DMS53 (cell line): Measurements from ENCODE around the gene ZNF598.
"Not testable (repeated sequence)": the region's sequence is repeated elsewhere in the genome, so short reads cannot be mapped to it uniquely, and the experiment has no call there.

Experiments
- DNase-seq: peaks from one replicate; lab custom pipeline; 2025; lab: John Stamatoyannopoulos, UW

Gene ZNF598

GRCh38 chr16:1975432-1976215, 34.0 kb downstream of the ZNF598 start:
- no peak for DNase-seq

DNA sequence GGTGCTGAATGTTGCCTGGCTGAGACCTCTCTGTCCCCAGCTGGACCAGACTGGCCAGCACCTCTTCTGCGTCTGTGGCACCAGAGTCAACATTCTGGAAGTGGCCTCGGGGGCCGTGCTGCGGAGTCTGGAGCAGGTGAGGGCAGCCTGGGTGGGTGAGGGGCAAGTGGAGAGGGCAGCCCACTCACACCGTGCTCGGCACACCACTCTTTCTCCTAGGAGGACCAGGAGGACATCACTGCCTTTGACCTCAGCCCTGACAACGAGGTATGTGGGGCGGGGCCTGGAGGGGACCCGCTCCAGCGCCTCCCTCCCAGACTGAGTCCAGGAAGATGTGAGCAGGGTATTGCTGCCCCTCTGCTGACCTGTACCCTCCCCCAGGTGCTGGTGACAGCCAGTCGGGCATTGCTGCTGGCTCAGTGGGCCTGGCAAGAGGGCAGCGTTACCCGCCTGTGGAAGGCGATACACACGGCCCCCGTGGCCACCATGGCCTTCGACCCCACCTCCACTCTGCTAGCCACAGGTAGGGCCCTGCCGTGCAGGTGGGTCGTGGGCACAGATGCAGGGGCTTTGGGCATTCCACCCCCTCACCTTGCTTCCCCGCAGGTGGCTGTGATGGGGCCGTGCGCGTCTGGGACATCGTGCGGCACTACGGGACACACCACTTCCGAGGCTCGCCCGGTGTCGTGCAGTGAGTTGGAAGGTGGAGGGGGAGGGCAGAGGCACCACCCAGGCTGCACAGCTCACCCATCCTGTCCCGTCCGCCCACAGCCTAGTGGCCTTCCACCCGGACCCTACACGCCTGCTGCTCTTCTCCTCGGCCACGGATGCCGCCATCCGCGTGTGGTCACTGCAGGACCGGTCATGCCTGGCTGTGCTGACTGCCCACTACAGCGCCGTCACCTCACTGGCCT, 35.2 kb downstream of the ZNF598 start:
- no peak for DNase-seq

DNA sequence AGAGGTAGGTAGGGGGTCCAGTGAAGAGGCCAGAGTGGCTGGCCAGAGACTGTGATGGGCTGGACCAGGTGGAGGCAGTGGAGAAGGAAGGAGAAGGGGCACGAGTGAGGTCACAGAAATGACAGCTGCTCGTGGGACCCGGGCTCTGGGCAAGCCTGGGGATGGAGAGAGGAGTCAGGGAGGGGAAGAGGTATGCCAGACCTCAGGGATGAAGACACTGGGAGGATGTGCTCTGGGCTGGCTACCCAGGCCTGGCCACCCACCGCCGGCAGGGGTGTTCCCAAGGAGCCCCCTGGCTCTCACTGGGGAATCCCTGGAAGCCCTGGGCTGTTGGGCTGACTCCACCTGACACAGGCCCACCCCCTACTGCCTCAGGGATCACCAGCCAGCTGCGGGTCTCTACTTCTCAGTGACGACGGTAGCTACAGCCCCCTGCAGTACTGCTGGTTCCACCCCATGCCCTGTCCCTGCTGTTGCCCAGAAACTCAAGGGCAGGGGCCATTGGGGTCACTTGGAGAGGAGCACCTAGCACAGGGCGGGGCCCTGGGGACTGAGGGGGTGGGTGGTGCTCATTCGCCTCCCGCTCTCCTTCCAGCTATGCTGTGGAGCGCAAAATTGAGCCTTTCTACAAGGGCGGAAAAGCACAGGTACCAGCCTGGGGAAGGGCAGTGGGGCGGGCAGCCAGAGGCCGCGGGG, 36.0 kb downstream of the ZNF598 start:
- DNase-seq, result no peak

GRCh38 chr16:1972490-1972877, 37.1 kb downstream of the ZNF598 start:
- DNase-seq, result peak; percentile 54

- peak; percentile 97 for DNase-seq
Measured at GRCh38 chr16:1971796-1972489, 37.7 kb downstream of the ZNF598 start, which contains the start of gene TBL3. TBL3 (plus strand) TSS chr16:1972053; CDS start chr16:1972165, 112 bp downstream.

DNA sequence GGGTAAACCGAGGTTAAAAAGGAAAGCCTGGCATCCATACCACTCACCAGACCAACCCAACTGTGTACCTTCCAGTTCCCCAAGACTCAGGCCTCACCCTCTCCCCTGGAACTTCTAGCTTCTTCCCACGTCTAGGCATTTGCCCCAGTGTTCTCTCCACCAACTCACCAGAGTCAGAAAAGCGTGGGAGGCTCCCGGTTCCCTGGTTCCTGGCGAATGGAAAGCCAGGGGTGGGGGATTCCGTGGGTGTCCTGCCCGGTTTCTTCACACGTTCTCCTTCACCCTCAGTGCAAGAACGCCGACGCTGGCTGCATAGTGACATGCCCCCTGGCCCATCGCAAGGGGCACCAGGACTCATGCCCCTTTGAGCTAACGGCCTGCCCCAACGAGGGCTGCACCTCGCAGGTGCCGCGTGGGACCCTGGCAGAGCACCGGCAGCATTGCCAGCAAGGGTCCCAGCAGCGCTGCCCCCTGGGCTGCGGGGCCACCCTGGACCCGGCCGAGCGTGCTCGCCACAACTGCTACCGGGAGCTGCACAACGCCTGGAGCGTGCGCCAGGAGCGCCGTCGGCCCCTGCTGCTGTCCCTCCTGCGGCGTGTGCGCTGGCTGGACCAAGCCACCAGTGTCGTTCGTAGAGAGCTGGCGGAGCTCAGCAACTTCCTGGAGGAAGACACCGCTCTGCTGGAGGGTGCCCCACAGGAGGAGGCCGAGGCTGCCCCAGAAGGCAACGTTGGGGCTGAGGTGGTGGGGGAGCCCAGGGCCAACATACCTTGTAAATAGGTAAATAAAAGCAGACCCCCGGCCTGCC, 41.3 kb downstream of the ZNF598 start:
- no peak for DNase-seq

GRCh38 chr16:1966460-1966859, 43.2 kb downstream of the ZNF598 start, which contains the start of gene RNF151:
RNF151 (plus strand) TSS chr16:1966856; CDS start chr16:1966882, 26 bp downstream.
- DNase-seq, result no peak

- DNase-seq, result peak; percentile 45
Measured at GRCh38 chr16:1965396-1966001, 44.1 kb downstream of the ZNF598 start.

DNA sequence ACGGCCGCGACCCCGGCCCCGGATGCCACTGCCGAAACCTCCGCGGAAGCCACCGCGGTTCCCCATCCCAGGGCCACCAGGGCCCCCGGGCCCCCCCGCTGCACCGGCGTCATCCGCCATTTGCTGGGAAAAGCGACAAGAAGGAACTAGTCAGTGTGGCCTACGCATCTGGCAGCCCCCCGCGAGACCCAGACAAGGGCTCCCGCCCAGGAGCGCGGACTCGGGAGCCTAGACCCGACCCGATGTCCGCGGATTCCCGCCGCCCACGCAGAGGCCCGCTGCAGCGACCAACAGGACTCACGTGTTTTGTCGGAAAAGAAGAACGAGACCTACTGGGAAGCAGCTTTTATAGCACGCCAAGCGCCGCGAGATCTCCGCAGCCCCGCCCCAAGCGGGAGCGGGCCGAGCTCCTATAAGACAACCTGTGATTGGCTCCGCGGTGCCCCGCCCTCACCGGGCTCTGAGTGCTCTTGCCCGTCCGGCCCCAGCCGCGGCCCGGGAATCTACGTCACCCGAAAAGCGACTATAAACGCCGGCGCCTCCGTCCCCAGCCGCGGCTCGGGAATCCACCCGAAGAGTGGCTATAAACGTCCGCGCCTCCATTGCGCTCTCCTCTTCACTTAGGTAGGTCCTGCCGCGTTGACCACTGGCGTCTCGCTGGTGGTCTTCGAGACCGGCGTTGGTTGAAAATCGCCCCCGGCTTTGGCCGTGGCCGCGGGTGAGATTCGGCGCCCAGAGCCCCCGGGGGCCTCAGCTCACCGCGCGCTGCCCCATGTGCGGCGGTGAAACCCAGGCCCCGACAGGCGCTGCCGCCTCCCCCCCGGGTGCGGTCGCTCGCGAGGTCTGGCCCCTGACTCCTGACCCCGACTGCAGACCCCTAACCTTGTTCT, 44.9 kb downstream of the ZNF598 start, which contains the start of gene RPS2:
Gene RPS2 (minus strand): TSS at position 321 of the 890 bp plus-strand sequence. CDS start 201 bp downstream, at position 120.
- peak; percentile 98 for DNase-seq

DNA sequence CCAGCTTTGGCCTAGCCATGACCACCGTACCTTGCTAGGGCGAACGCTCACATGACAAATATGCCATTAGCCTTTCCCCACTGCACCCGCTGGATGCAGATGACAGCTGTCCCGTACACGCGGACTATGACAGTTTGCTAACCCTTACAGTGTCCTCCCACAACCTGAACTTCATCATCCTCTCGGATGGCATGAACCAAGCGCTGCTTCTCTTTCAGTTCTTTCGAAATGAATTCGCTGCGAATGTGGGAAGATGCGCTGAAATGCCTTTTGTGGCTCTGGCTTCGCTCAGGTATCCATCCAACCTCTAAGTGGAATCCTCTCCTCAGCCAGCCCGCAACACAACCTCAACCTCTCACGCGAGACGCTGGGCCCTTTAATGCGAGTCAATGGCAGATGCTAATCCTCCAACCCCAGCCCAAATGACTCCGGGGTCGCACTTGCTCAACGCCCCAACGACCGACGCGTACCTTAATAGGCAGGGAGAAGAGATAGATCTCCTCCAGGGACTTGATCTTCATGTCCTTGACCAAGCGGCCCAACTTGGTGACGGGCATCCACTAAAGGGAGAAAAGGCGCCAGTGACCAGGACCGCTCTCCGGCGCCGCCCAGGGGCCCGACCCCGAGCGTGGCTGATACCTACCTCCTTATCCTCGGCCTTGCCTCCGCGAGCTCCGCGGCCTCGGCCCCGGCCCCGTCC, 45.7 kb downstream of the ZNF598 start:
- peak; percentile 59 for DNase-seq

DNA sequence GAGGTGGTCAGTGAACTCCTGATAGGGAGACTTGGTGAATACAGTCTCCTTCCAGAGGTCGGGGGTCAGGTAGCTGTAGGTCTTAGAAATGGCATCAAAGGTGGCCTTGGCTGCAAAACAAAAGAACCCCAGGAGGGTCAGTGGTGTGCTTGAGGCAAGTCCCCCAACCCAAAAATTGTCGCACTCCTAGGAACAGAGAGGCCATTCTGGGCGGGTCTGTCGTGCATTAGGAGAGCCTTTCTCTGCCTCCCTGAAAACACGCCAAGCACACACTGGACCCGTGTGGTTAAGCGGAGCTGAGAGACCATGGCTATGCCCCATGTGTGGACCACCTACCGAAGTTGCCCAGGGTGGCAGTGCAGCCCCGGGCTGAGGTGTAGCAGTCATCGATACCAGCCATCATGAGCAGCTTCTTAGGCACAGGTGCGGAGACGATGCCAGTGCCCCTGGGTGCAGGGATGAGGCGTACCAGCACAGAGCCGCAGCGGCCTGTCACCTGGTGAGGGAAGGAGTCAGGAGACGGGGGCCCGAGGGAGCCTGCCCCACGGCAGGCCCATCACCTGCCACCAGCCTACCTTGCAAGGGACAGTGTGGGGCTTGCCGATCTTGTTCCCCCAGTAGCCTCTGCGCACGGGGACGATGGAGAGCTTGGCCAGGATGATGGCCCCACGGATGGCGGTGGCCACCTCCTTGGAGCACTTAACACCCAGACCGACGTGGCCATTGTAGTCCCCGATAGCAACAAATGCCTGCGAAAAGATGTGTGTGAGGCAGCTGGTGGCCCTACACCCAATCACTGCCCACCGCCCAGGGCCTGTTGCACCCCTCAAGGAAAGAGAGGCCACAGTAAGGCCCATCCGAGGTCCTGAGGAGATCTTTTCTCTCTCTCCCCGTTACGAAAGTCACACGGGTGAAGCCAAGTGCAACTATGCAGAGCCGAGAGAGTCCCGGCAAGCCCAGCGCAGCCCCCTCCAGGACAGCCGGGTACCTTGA, 47.2 kb downstream of the ZNF598 start:
- not testable (repeated sequence) for DNase-seq

DNA sequence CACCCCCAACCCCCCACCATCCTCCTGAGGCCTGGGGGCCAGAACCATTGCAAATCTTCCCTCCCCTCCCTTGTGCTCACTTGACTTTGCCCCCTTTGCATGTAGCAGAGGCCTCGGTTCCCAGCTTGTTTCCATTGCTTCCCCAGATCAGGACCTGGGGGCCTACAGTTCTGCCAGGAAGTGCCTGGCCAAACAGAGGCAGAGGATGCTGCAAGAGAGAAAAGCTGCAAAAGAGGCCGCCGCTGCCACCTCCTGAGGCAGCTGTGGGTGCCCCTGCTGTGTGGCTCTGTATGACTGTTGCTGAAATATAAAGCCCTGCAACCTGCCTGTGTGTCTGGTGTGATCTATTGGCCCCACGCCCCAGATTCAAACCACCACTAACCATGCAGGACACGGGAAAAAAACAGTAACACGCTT, 48.0 kb downstream of the ZNF598 start:
- DNase-seq, result peak; percentile 66

DNA sequence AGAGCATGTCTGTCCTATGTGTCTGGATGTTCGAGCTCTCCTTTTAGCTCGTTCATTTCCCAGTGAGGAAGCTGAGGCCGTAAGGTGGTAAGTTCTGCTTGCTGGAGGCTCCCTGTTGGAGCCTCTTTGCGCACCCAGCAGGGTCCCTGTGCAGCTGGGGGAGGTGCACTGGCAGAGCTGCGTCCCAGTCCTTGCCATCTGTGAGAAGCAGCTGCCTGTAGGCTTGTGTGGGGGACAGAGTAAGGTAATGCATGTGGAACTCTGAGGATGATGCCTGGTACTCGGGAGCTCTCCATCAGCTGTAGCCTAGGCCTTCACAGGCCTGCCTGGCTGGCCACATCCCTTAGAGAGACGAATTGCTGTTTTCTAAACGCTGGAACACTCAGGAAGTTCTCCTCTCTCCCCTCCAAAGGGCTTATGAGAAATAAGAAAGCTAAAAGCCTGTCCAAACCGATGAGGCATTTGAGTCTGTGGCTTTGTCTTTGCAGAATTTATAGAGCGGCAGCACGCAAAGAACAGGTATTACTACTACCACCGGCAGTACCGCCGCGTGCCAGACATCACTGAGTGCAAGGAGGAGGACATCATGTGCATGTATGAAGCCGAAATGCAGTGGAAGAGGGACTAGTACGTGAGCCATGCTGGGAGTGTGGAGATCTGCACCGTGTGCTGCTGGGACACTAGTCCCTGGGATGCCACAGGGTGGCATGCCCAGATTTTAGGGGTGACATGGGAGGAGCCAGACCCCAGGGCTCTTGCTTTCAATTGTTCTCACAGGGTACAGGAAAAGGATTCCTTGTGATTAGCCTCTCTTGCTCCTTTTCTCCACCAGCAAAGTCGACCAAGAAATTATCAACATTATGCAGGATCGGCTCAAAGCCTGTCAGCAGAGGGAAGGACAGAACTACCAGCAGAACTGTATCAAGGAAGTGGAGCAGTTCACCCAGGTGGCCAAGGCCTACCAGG, 48.7 kb downstream of the ZNF598 start:
- DNase-seq, result peak; percentile 83

DNA sequence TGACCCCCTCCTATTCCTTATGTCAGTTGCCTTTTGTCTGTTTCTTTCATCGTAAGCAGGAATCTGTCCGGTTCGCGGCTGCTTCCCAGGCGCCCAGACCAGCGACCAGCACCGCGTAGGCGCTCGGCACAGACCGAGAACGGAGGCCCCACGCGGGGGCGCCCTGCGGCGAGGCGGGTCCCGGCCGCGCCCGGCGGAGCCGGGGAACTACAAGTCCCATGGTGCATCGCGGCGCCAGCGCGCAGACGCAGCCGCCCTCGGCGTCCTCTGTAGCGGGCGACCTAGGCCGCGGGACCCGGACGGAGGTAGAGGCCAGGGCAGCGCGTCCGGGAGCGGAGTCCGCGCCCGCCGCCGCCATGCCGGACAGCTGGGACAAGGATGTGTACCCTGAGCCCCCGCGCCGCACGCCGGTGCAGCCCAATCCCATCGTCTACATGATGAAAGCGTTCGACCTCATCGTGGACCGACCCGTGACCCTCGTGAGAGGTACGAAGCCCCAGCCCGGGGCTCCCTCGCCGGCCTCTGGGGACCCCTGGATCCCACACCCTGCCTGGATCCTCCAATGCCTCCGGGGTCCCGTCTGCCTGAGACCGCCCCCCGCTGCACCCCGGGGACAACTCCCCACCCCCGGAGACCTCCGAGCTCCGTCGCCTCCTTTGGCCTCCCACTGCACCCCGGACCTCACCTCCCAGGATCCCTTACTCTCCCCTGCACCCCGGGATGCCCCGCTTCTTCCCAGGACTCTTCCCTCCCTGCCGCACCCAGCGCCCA, 50.2 kb downstream of the ZNF598 start, which contains the start of gene NDUFB10:
Gene NDUFB10 (plus strand): TSS at position 270 of the 771 bp plus-strand sequence. CDS start 87 bp downstream, at position 357.
- DNase-seq, result peak; percentile 95

- no peak for DNase-seq
Measured at GRCh38 chr16:1958715-1959268, 50.8 kb downstream of the ZNF598 start.
